Keratinocyte (primary cell): ENCODE results near the gene DPF3. TPM values are rescaled to one million over a fixed set of nuclear protein-coding genes. Genes with fewer than 3 reads are reported as not detected.

ENCODE experiments used
- DNase-seq: peaks from one replicate; pipeline ENCODE4 v3.0.0-alpha.2; 2011; ENCODE audit warnings: low read depth, missing footprints, low spot score
- FAIRE-seq: peaks from 2 replicates; lab custom pipeline; 2011; peaks lifted over from hg19 to GRCh38; lab: Jason Lieb, UNC
- H2AFZ ChIP-seq: 2 replicates; pipeline ENCODE4 v1.6.0; 2012; ENCODE audit warnings: low read length, control low read depth, inconsistent platforms; ENCODE audit not compliant: control insufficient read depth
- H3K27ac ChIP-seq: 2 replicates; pipeline ENCODE4 v1.5.1; 2011; ENCODE audit warnings: low read length; ENCODE audit not compliant: control insufficient read depth, insufficient read depth
- H3K27me3 ChIP-seq: 3 replicates; pipeline ENCODE4 v1.6.0; 2011; ENCODE audit warnings: low read length; ENCODE audit not compliant: control insufficient read depth, insufficient read depth; ENCODE audit errors: extremely low read depth
- H3K36me3 ChIP-seq, 2 experiments: 2 replicates in 1 of 2; 3 replicates in 1 of 2; pipeline ENCODE4 v1.5.1; 2011; ENCODE audit warnings: low read length in 2 of 2, mild to moderate bottlenecking in 1 of 2; ENCODE audit not compliant: control insufficient read depth in 2 of 2, insufficient read depth in 2 of 2; ENCODE audit errors: extremely low read depth in 1 of 2
- H3K4me1 ChIP-seq: 3 replicates; pipeline ENCODE4 v1.5.1; 2011; ENCODE audit warnings: low read length; ENCODE audit not compliant: control insufficient read depth, insufficient read depth; ENCODE audit errors: extremely low read depth
- H3K4me2 ChIP-seq: 3 replicates; pipeline ENCODE4 v1.6.0; 2011; ENCODE audit warnings: low read depth, low read length; ENCODE audit not compliant: control insufficient read depth, insufficient read depth; ENCODE audit errors: extremely low read depth
- H3K4me3 ChIP-seq, 3 experiments: fragments of 200-600 bp in 1 of 3; sonication (generic) in 1 of 3; 2 replicates in 2 of 3; 3 replicates in 1 of 3; pipeline ENCODE4 v1.5.1; 2011 to 2016; ENCODE audit warnings: low read length in 3 of 3, mild to moderate bottlenecking in 3 of 3, control low read depth in 2 of 3, inconsistent platforms in 1 of 3, low read depth in 1 of 3, mixed read lengths in 1 of 3, mixed run types in 1 of 3, moderate library complexity in 1 of 3; ENCODE audit not compliant: control insufficient read depth in 2 of 3, insufficient read depth in 2 of 3; ENCODE audit errors: extremely low read depth in 1 of 3
- H3K79me2 ChIP-seq: 2 replicates; pipeline ENCODE4 v1.6.0; 2012; ENCODE audit warnings: low read length; ENCODE audit not compliant: control insufficient read depth, insufficient read depth
- H3K9ac ChIP-seq: 3 replicates; pipeline ENCODE4 v1.6.0; 2011; ENCODE audit warnings: low read length; ENCODE audit not compliant: control insufficient read depth, insufficient read depth; ENCODE audit errors: extremely low read depth
- H3K9me1 ChIP-seq: 3 replicates; pipeline ENCODE4 v1.6.0; 2011; ENCODE audit warnings: low read length; ENCODE audit not compliant: control insufficient read depth, insufficient read depth; ENCODE audit errors: extremely low read depth
- H3K9me3 ChIP-seq: 2 replicates; pipeline ENCODE4 v1.5.1; 2012; ENCODE audit warnings: low read depth, low read length; ENCODE audit not compliant: control insufficient read depth
- H4K20me1 ChIP-seq: 3 replicates; pipeline ENCODE4 v1.6.0; 2011; ENCODE audit warnings: low read length; ENCODE audit not compliant: control insufficient read depth, insufficient read depth; ENCODE audit errors: extremely low read depth
- EZH2 ChIP-seq: IDR thresholded peaks from one replicate; pipeline ENCODE4 v1.6.1; 2012; ENCODE audit warnings: inconsistent platforms, mild to moderate bottlenecking, low read length, moderate library complexity
- dilution Hi-C: fragments of 300-500 bp; cut with MboI; formaldehyde crosslinking; loops from one replicate; pipeline ENCODE4 v1.7.0; 2020; ENCODE audit warnings: low sequenced_read_pairs; ENCODE audit not compliant: extremely low pct_ligation_motif_present
- polyA plus RNA-seq, 5 experiments: library from polyadenylated mRNA; depleted of rRNA in 3 of 5; stranded (reverse) in 3 of 5; stranded (forward) in 1 of 5; unstranded in 1 of 5; fragments of >200 nt; gene quantifications; 1 replicate in 1 of 5; 2 replicates in 3 of 5; 3 replicates in 1 of 5; pipeline versions ENCODE4 v1.2.1 to v1.2.3, GENCODE V29; 2011 to 2012; ENCODE audit warnings: missing spikeins in 2 of 5, low read depth in 1 of 5, low replicate concordance in 1 of 5
- TF ChIP-seq, protein P1 (sequence below), 3 experiments: IDR thresholded peaks in 1 of 3; conservative IDR thresholded peaks in 1 of 3; optimal IDR thresholded peaks in 1 of 3; 2 replicates in 2 of 3; 3 replicates in 1 of 3; pipeline versions ENCODE3 to v1.5.1; 2011; ENCODE audit warnings: low read length in 3 of 3, mild to moderate bottlenecking in 3 of 3, moderate library complexity in 2 of 3, control low read depth in 1 of 3, inconsistent platforms in 1 of 3; ENCODE audit not compliant: insufficient read depth in 2 of 3; ENCODE audit errors: extremely low read depth in 1 of 3

DPF3 gene
- polyA plus RNA-seq, 1 donor (not counting 4 experiments of a cell fraction or from before 2014, with no cell fraction given) = 1.1 TPM

DNA sequence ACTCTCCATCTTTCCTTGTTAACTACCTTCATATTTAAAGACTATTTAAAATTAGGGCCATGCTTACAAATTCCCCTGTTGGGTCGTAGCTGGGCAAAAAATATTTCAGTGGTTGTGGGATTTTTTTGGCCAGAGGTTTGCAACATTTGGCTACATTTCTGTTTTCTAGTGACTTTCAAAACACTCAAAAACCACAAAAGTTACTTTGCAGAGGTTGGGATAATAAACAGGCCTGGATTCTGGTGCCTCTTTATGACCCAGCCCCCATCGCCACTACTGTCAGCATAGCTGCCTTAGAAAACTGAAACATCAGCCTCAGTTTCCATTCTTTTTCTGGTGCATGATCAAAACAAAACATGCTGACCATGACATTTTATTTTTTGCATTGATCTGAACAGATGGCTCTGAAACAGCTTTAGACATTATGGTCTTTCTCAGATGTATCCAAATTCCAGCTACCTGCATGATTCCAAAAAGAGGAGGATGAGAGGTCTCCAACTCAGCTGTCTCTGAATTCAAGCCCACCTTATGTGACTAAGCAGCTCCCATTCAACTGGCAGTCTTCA is 5.2 kb downstream of the DPF3 start:
- H4K20me1 ChIP-seq = no peaks in the 10 kb centered on the region
- no peak overlapping the region for H3K27ac ChIP-seq
- no peak for FAIRE-seq

DNA sequence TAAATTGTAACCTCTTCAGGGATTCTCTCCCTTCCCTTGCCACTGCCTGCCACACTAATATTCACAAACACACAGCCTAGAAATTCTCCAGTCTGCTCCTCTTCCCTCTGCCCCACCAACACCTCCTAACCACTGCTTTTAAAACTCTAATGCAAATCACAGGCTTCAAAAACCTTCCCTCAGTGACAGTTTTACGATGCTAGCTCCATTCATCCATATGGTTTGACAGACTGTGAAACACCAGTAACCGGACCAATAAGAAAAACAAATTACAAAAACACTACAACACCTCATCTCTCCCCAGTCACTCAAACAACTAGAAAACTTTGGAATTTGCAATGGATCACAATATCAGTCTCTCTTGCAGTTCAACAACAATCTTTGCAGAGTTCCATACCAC is 5.7 kb downstream of the DPF3 start:
- no peaks in the 10 kb centered on the region for H3K36me3 ChIP-seq
- no peak for DNase-seq

More for the DNA sequence above, 5.2 kb downstream of the DPF3 start:
- no peaks in the 10 kb centered on the region for H3K36me3 ChIP-seq
- H3K9me1 ChIP-seq = no peaks in the 10 kb centered on the region
- H3K4me1 ChIP-seq = peaks cover 12% of the 10 kb centered on the region
- dilution Hi-C loops = no loop called here
- peaks cover 30% of the 10 kb centered on the region for H3K27me3 ChIP-seq
- no peak overlapping the region for H3K9ac ChIP-seq
- DNase-seq = no peak
- H2AFZ ChIP-seq = no peak overlapping the region
- H3K4me2 ChIP-seq = no peak overlapping the region
- no peaks in the 10 kb centered on the region for H3K79me2 ChIP-seq
- TF ChIP-seq, protein P1, sequence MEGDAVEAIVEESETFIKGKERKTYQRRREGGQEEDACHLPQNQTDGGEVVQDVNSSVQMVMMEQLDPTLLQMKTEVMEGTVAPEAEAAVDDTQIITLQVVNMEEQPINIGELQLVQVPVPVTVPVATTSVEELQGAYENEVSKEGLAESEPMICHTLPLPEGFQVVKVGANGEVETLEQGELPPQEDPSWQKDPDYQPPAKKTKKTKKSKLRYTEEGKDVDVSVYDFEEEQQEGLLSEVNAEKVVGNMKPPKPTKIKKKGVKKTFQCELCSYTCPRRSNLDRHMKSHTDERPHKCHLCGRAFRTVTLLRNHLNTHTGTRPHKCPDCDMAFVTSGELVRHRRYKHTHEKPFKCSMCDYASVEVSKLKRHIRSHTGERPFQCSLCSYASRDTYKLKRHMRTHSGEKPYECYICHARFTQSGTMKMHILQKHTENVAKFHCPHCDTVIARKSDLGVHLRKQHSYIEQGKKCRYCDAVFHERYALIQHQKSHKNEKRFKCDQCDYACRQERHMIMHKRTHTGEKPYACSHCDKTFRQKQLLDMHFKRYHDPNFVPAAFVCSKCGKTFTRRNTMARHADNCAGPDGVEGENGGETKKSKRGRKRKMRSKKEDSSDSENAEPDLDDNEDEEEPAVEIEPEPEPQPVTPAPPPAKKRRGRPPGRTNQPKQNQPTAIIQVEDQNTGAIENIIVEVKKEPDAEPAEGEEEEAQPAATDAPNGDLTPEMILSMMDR (optimal IDR thresholded peaks at IDR 0.05 in 1 of 3, IDR thresholded peaks at IDR 0.05 in 1 of 3, conservative IDR thresholded peaks at IDR 0.05 in 1 of 3; ENCODE audit: extremely low read depth in 1 of 3, insufficient read depth in 2 of 3, low read length in 3 of 3) = no peak
- no peak for TF ChIP-seq EZH2
- no peaks in the 10 kb centered on the region for H3K9me3 ChIP-seq
- H3K4me3 ChIP-seq = no peak overlapping the region

More for the DNA sequence above, 5.7 kb downstream of the DPF3 start:
- FAIRE-seq = no peak
- H2AFZ ChIP-seq = no peak overlapping the region
- peaks cover 30% of the 10 kb centered on the region for H3K27me3 ChIP-seq
- no peaks in the 10 kb centered on the region for H3K9me3 ChIP-seq
- dilution Hi-C loops = no loop called here
- no peaks in the 10 kb centered on the region for H4K20me1 ChIP-seq
- TF ChIP-seq EZH2 = no peak
- TF ChIP-seq, protein P1 (optimal IDR thresholded peaks at IDR 0.05 in 1 of 3, IDR thresholded peaks at IDR 0.05 in 1 of 3, conservative IDR thresholded peaks at IDR 0.05 in 1 of 3; ENCODE audit: extremely low read depth in 1 of 3, insufficient read depth in 2 of 3, low read length in 3 of 3) = no peak
- H3K27ac ChIP-seq = no peak overlapping the region
- H3K4me1 ChIP-seq = peaks cover 12% of the 10 kb centered on the region
- no peak overlapping the region for H3K9ac ChIP-seq
- H3K79me2 ChIP-seq = no peaks in the 10 kb centered on the region
- H3K9me1 ChIP-seq = no peaks in the 10 kb centered on the region
- no peak overlapping the region for H3K4me3 ChIP-seq
- no peak overlapping the region for H3K4me2 ChIP-seq
